ENCODE measurements around the gene ZKSCAN2.

Gene ZKSCAN2

GRCh38 chr16:25199457-25199856, 58.2 kb downstream of the ZKSCAN2 start:
- H3K36me3 ChIP-seq = no peaks in the 10 kb centered on the region
- no peaks in the 10 kb centered on the region for H4K20me1 ChIP-seq
- H3K4me2 ChIP-seq = no peak overlapping the region
- H3K4me3 ChIP-seq = no peak overlapping the region
- TF ChIP-seq Cebpa-rat (IDR thresholded peaks at IDR 0.05) = no peak
- no peaks in the 10 kb centered on the region for H3K9me3 ChIP-seq
- H3K27me3 ChIP-seq = no peaks in the 10 kb centered on the region
- no peak overlapping the region for H3K27ac ChIP-seq
- no peak overlapping the region for H3K9ac ChIP-seq
- H3K4me1 ChIP-seq = no peaks in the 10 kb centered on the region

- H3K27ac ChIP-seq = no peak overlapping the region
- H3K9me3 ChIP-seq = no peaks in the 10 kb centered on the region
- no peaks in the 10 kb centered on the region for H3K4me1 ChIP-seq
- no peaks in the 10 kb centered on the region for H3K27me3 ChIP-seq
- H3K4me3 ChIP-seq = no peak overlapping the region
- H4K20me1 ChIP-seq = no peaks in the 10 kb centered on the region
- H3K36me3 ChIP-seq = no peaks in the 10 kb centered on the region
- no peak overlapping the region for H3K9ac ChIP-seq
- H3K4me2 ChIP-seq = no peak overlapping the region
- TF ChIP-seq Cebpa-rat (IDR thresholded peaks at IDR 0.05) = no peak
These were observed 59.6 kb downstream of the ZKSCAN2 start for GRCh38 chr16:25198021-25198420.

DNA sequence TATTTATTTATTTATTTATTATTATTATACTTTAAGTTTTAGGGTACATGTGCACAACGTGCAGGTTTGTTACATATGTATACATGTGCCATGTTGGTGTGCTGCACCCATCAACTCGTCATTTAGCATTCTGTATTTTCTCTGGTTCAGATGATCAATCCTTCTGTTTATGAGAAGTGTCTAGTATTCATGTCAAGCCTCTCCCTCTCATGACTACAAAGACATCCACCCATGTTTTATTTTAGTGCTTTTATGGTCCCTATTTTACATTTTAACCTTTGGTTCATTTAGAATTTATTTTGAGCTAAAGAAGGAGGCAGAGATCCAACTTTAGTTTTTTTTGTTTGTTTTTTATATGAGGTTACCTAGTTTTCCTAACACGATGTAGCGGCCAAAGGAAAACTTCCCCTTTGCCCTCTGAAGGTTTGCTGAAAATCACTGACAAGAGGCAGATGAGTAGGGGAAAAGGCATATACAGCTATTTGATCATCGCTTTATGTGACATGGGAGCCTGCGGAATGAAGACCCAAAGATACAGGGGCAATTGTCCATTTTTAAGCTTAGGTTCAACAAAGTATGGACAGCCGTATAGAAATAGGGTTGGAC, 63.3 kb downstream of the ZKSCAN2 start:
- Histone ChIP-seq H3K4me3 (no peak overlapping the region), H4K20me1 (no peaks in the 10 kb centered on the region), H3K9me3 (no peaks in the 10 kb centered on the region), H3K36me3 (no peaks in the 10 kb centered on the region), H3K27ac (no peak overlapping the region), H3K9ac (no peak overlapping the region), H3K27me3 (no peaks in the 10 kb centered on the region), H3K4me1 (no peaks in the 10 kb centered on the region), H3K4me2 (no peak overlapping the region)
- TF ChIP-seq Cebpa-rat (IDR thresholded peaks at IDR 0.05) = no peak

DNA sequence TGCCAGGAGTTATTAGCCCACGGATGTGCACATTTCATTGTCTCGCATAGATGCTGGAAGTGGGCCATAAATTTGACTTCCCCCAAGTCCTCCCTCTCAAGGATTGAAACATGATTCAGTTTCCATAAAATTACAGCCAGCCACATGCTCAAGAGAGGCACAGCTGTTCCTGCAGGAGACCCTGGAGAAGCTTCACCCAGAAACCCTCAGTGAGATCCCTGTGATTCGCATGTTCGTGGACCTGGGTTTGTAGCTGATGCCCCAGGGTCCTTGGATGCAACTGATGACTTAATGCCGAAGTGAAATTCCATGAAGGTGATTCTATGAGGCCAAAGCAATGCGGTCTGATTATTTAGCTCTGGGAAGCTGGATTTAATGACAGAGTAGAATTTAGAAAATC, 65.5 kb downstream of the ZKSCAN2 start:
- TF ChIP-seq Cebpa-rat (IDR thresholded peaks at IDR 0.05) = no peak
- H3K4me3 ChIP-seq = no peak overlapping the region
- no peaks in the 10 kb centered on the region for H4K20me1 ChIP-seq
- H3K9ac ChIP-seq = no peak overlapping the region
- no peaks in the 10 kb centered on the region for H3K9me3 ChIP-seq
- H3K27me3 ChIP-seq = no peaks in the 10 kb centered on the region
- H3K4me1 ChIP-seq = no peaks in the 10 kb centered on the region
- H3K27ac ChIP-seq = no peak overlapping the region
- H3K4me2 ChIP-seq = no peak overlapping the region
- no peaks in the 10 kb centered on the region for H3K36me3 ChIP-seq

DNA sequence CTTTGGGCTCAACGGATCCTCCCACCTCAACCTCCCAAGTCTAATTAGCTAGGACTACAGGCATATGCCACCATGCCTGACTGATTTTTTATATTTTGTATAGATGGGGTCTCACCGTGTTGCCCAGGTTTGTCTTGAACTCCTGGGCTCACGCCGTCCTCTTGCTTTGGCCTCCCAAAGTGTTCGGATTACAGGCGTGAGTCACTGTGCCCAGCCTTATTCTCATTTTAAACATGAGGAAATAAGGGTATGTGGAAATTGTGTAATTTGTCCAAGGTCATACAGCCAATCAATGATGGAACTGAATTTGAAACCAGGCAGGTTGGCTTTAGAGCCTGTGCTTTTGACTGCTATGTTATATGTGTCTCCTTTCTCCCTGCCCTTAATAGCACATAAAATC, 68.3 kb downstream of the ZKSCAN2 start:
- H3K27ac ChIP-seq = no peak overlapping the region
- no peak overlapping the region for H3K4me3 ChIP-seq
- no peaks in the 10 kb centered on the region for H3K4me1 ChIP-seq
- H4K20me1 ChIP-seq = no peaks in the 10 kb centered on the region
- H3K4me2 ChIP-seq = no peak overlapping the region
- H3K9me3 ChIP-seq = no peaks in the 10 kb centered on the region
- no peak overlapping the region for H3K9ac ChIP-seq
- no peaks in the 10 kb centered on the region for H3K36me3 ChIP-seq
- no peak for TF ChIP-seq Cebpa-rat (IDR thresholded peaks at IDR 0.05)
- no peaks in the 10 kb centered on the region for H3K27me3 ChIP-seq

- Histone ChIP-seq H3K36me3 (no peaks in the 10 kb centered on the region), H3K9ac (no peak overlapping the region), H3K4me3 (no peak overlapping the region), H3K27ac (no peak overlapping the region), H3K9me3 (no peaks in the 10 kb centered on the region), H3K27me3 (no peaks in the 10 kb centered on the region), H4K20me1 (no peaks in the 10 kb centered on the region), H3K4me2 (no peak overlapping the region), H3K4me1 (no peaks in the 10 kb centered on the region)
- no peak for TF ChIP-seq Cebpa-rat (IDR thresholded peaks at IDR 0.05)
These were observed 70.2 kb downstream of the ZKSCAN2 start for GRCh38 chr16:25187491-25187795.

Measured in BLaER1 (cell line).